Uterus (tissue), 4 donors: ENCODE data around the gene CEP131. TPM values are rescaled to one million over a fixed set of nuclear protein-coding genes. Genes with fewer than 3 reads are reported as not detected.

Experiments
- DNase-seq, 2 donors: peaks; one replicate each; pipeline ENCODE4 v3.0.0-alpha.2; 2019 to 2020
- H3K27ac ChIP-seq, 2 donors: fragments of 200-600 bp; sonication (generic); 1 replicate in 1 of 2; 2 replicates in 1 of 2; pipeline ENCODE4 v1.5.1; 2016 to 2018
- H3K27me3 ChIP-seq, 2 donors: fragments of 200-600 bp; sonication (generic); one replicate each; pipeline ENCODE4 v1.5.1; 2018 to 2019; ENCODE audit warnings: control low read depth in 1 of 2
- H3K36me3 ChIP-seq, 2 donors: fragments of 200-600 bp; sonication (generic); one replicate each; pipeline ENCODE4 v1.5.1; 2019; ENCODE audit warnings: control low read depth in 1 of 2
- H3K4me1 ChIP-seq, 2 donors: fragments of 200-600 bp; sonication (generic); one replicate each; pipeline ENCODE4 v1.5.1; 2018 to 2019; ENCODE audit warnings: control low read depth in 1 of 2
- H3K4me3 ChIP-seq, 2 donors: fragments of 200-600 bp; sonication (generic); 1 replicate in 1 of 2; 2 replicates in 1 of 2; pipeline ENCODE4 v1.5.1; 2018 to 2019; ENCODE audit warnings: mild to moderate bottlenecking in 1 of 2
- H3K9me3 ChIP-seq, 2 donors: fragments of 200-600 bp; sonication (generic); one replicate each; pipeline ENCODE4 v1.5.1; 2019; ENCODE audit warnings: control low read depth in 1 of 2
- CTCF ChIP-seq, 4 experiments: fragments of 200-600 bp in 2 of 4; fragments of 450-650 bp in 2 of 4; sonication (generic) in 2 of 4; IDR thresholded peaks; one replicate each; pipeline ENCODE4 v1.5.1; 2016 to 2019; ENCODE audit warnings: antibody characterized with exemption in 4 of 4, mild to moderate bottlenecking in 2 of 4, moderate library complexity in 1 of 4
- POLR2A ChIP-seq, 2 donors: fragments of 450-650 bp; IDR thresholded peaks; one replicate each; pipeline ENCODE4 v1.6.1; 2016; ENCODE audit warnings: antibody characterized with exemption in 2 of 2, mild to moderate bottlenecking in 1 of 2, moderate library complexity in 1 of 2
- intact Hi-C: fragments of 100-400 bp; cut with DNase I; formaldehyde crosslinking; loops from one replicate; pipeline ENCODE4 v1.15.1; 2023; ENCODE audit warnings: low total_unique reads
- total RNA-seq, 4 donors: library from RNA; depleted of rRNA in 3 of 4; stranded (reverse); fragments of >200 nt in 3 of 4; gene quantifications; one replicate each; pipeline versions ENCODE4 v1.1.0 to v1.2.4, GENCODE V29; 2014 to 2023
- donor health status: DM: yes; HTN: yes; CAD: no.

CEP131 gene
- total RNA-seq, 4 donors from 2014 or later: 2.9 to 13.3 (median 10.0) TPM

GRCh38 chr17:81254955-81255717 is 32.4 kb upstream of the CEP131 start:
- Histone ChIP-seq H3K4me3 (no peak overlapping the region), H3K36me3 (no peaks in the 10 kb centered on the region), H3K4me1 (no peaks in the 10 kb centered on the region), H3K27ac (peak overlapping the region in 1 of 2 donors; percentile 37), H3K9me3 (no peaks in the 10 kb centered on the region), H3K27me3 (no peaks in the 10 kb centered on the region)
- peak; percentile 82 to 83 for DNase-seq
- TF ChIP-seq POLR2A (IDR thresholded peaks at IDR 0.05) (no peak), CTCF (IDR thresholded peaks at IDR 0.05) (peak; percentile 52 to 68 (median 58))
- intact Hi-C loops: loop anchor here (5.0 kb wide), 1 partner anchor 227 kb away; no protein-coding TSS in a partner anchor

GRCh38 chr17:81253358-81254131 is 30.8 kb upstream of the CEP131 start:
- H3K4me3 ChIP-seq: no peak overlapping the region
- intact Hi-C loops: no loop called here
- no peaks in the 10 kb centered on the region for H3K27me3 ChIP-seq
- no peaks in the 10 kb centered on the region for H3K9me3 ChIP-seq
- TF ChIP-seq CTCF (IDR thresholded peaks at IDR 0.05): peak; percentile 80 to 89 (median 84)
- TF ChIP-seq POLR2A (IDR thresholded peaks at IDR 0.05): no peak
- no peak overlapping the region for H3K27ac ChIP-seq
- no peaks in the 10 kb centered on the region for H3K36me3 ChIP-seq
- H3K4me1 ChIP-seq: no peaks in the 10 kb centered on the region
- DNase-seq: peak; percentile 53 to 61

- intact Hi-C loops: no loop called here
- Histone ChIP-seq H3K9me3 (no peaks in the 10 kb centered on the region), H3K4me3 (no peak overlapping the region), H3K27ac (no peak overlapping the region), H3K27me3 (no peaks in the 10 kb centered on the region), H3K4me1 (no peaks in the 10 kb centered on the region), H3K36me3 (no peaks in the 10 kb centered on the region)
- TF ChIP-seq POLR2A (IDR thresholded peaks at IDR 0.05) (no peak), CTCF (IDR thresholded peaks at IDR 0.05) (no peak)
- no peak for DNase-seq
Measured at GRCh38 chr17:81252987-81253329, 30.2 kb upstream of the CEP131 start.

- intact Hi-C loops: no loop called here
- no peaks in the 10 kb centered on the region for H3K4me1 ChIP-seq
Measured at GRCh38 chr17:81252326-81252986, 29.7 kb upstream of the CEP131 start.

More at GRCh38 chr17:81252326-81252986, 29.7 kb upstream of the CEP131 start:
- no peak overlapping the region for H3K4me3 ChIP-seq
- no peaks in the 10 kb centered on the region for H3K36me3 ChIP-seq
- no peaks in the 10 kb centered on the region for H3K9me3 ChIP-seq
- DNase-seq: no peak
- H3K27me3 ChIP-seq: no peaks in the 10 kb centered on the region
- TF ChIP-seq POLR2A (IDR thresholded peaks at IDR 0.05) (no peak), CTCF (IDR thresholded peaks at IDR 0.05) (no peak)
- no peak overlapping the region for H3K27ac ChIP-seq
